ENCODE measurements around the gene ARHGAP32. TPM values are rescaled to one million over a fixed set of nuclear protein-coding genes. Genes with fewer than 3 reads are reported as not detected.

Gene ARHGAP32
- total RNA-seq, 2 experiments from 2014 or later = not detected

DNA sequence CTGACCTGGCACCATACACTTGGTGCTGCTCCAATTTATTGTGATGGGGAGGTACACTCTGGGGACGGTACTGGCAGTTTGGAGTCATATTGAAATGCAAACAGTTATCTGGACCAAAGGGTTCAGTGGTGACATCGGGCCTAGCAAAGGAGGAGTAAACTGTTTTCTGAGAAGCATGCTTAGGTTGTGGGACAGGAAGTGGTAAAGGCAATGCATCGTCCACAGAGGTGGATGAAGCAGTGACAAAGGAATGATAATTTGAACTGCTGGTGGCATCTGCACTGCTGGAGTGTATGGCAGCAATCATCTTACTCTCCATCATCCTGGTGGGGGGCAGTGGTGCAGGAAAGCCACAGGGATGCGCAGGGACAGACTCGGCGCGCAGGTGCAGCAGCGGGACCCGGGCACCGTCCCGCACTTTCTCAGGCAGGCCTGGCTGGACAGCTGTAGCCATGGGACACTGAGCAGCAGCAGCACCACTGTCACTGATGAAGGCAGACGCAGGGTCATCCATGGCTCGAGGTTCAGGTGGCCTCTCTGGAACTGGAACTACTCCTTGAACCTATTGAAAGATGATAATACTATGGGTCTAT, 221.4 kb downstream of the ARHGAP32 start:
- Histone ChIP-seq H3K9me3 (ENCODE audit: low read length) (no peaks in the 10 kb centered on the region), H3K9me2 (ENCODE audit: insufficient read depth, low read length) (no peaks in the 10 kb centered on the region), H4K20me1 (ENCODE audit: insufficient read depth, low read length) (no peaks in the 10 kb centered on the region), H2AFZ (ENCODE audit: low read length) (no peak overlapping the region), H3K36me3 (ENCODE audit: insufficient read depth, low read length) (no peaks in the 10 kb centered on the region), H3K27ac (ENCODE audit: low read depth, low read length, poor library complexity, severe bottlenecking) (no peak overlapping the region), H3K4me3 (ENCODE audit: low read depth, low read length, poor library complexity, severe bottlenecking) (no peak overlapping the region), H3K4me2 (ENCODE audit: low read length) (no peak overlapping the region), H3K79me2 (ENCODE audit: insufficient read depth, low read depth, low read length) (no peaks in the 10 kb centered on the region), H3K4me1 (ENCODE audit: insufficient read depth, low read length, poor library complexity, severe bottlenecking) (no peaks in the 10 kb centered on the region)
- TF ChIP-seq, protein P1, sequence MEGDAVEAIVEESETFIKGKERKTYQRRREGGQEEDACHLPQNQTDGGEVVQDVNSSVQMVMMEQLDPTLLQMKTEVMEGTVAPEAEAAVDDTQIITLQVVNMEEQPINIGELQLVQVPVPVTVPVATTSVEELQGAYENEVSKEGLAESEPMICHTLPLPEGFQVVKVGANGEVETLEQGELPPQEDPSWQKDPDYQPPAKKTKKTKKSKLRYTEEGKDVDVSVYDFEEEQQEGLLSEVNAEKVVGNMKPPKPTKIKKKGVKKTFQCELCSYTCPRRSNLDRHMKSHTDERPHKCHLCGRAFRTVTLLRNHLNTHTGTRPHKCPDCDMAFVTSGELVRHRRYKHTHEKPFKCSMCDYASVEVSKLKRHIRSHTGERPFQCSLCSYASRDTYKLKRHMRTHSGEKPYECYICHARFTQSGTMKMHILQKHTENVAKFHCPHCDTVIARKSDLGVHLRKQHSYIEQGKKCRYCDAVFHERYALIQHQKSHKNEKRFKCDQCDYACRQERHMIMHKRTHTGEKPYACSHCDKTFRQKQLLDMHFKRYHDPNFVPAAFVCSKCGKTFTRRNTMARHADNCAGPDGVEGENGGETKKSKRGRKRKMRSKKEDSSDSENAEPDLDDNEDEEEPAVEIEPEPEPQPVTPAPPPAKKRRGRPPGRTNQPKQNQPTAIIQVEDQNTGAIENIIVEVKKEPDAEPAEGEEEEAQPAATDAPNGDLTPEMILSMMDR (conservative IDR thresholded peaks at IDR 0.05; ENCODE audit: low read length) = no peak
- TF ChIP-seq EZH2phosphoT487 (IDR thresholded peaks at IDR 0.05; ENCODE audit: borderline replicate concordance, low read depth, low read length) = no peak
- POLR2A ChIA-PET = no interaction called here
- intact Hi-C loops (cut with micrococcal nuclease; ENCODE audit: unreplicated experiment) = no loop called here
- CTCF ChIA-PET (ENCODE audit: unreplicated experiment) = no interaction called here
- DNase-seq (ENCODE audit: low spot score) = no peak
- BruUV-seq (replicated peaks) = no TSS peak

DNA sequence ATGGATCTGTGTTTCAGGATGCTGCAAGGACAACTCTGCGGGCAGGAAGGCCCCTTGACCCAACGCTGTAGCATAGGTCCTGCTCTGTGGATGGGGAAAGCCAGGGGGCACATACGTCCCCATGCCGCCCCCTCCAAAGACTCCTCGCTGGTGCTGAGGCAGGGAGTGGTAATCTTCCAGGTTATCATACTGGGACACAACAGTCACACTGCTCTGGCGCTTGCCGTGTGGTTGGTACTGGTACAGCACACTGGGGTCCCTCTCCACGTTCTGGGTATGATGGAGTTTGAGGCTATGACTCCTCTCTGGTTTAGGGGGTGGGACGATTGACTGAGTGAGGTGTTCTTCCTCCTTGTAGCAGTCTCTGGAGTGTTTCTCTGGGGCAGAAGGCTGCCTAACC, 223.2 kb downstream of the ARHGAP32 start:
- POLR2A ChIA-PET = no interaction called here
- no peak for DNase-seq (ENCODE audit: low spot score)
- no TSS peak for BruUV-seq (replicated peaks)
- CTCF ChIA-PET (ENCODE audit: unreplicated experiment) = no interaction called here
- Histone ChIP-seq H3K4me3 (ENCODE audit: low read depth, low read length, poor library complexity, severe bottlenecking) (no peak overlapping the region), H3K4me1 (ENCODE audit: insufficient read depth, low read length, poor library complexity, severe bottlenecking) (no peaks in the 10 kb centered on the region), H3K36me3 (ENCODE audit: insufficient read depth, low read length) (no peaks in the 10 kb centered on the region), H2AFZ (ENCODE audit: low read length) (no peak overlapping the region), H3K79me2 (ENCODE audit: insufficient read depth, low read depth, low read length) (no peaks in the 10 kb centered on the region), H3K9me3 (ENCODE audit: low read length) (no peaks in the 10 kb centered on the region), H3K9me2 (ENCODE audit: insufficient read depth, low read length) (no peaks in the 10 kb centered on the region), H3K4me2 (ENCODE audit: low read length) (no peak overlapping the region), H3K27ac (ENCODE audit: low read depth, low read length, poor library complexity, severe bottlenecking) (no peak overlapping the region), H4K20me1 (ENCODE audit: insufficient read depth, low read length) (no peaks in the 10 kb centered on the region)
- TF ChIP-seq, protein P1 (conservative IDR thresholded peaks at IDR 0.05; ENCODE audit: low read length) = no peak
- TF ChIP-seq EZH2phosphoT487 (IDR thresholded peaks at IDR 0.05; ENCODE audit: borderline replicate concordance, low read depth, low read length) = no peak
- intact Hi-C loops (cut with micrococcal nuclease; ENCODE audit: unreplicated experiment) = no loop called here

DNA sequence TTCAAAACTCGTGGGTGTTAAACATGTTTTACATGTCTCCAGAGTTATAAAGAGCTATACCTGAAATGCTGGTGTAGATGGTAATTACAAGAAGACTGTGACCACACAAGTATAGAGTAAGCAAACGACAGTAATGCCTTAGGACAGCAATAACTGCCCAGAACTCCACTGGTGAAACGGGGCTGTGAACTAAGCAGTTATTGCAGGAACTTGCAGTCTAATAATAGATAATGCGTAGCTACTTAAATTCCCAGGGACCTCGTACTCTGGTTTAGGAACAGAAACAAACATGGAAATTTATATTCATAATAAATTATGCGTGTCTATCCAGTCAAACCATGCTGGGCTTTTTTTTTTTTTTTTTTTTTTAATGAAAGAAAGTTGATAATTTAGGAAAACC, 224.5 kb downstream of the ARHGAP32 start:
- no TSS peak for BruUV-seq (replicated peaks)
- Histone ChIP-seq H3K4me3 (ENCODE audit: low read depth, low read length, poor library complexity, severe bottlenecking) (no peak overlapping the region), H3K79me2 (ENCODE audit: insufficient read depth, low read depth, low read length) (no peaks in the 10 kb centered on the region), H3K36me3 (ENCODE audit: insufficient read depth, low read length) (no peaks in the 10 kb centered on the region), H3K4me1 (ENCODE audit: insufficient read depth, low read length, poor library complexity, severe bottlenecking) (no peaks in the 10 kb centered on the region), H3K9me3 (ENCODE audit: low read length) (no peaks in the 10 kb centered on the region), H3K9me2 (ENCODE audit: insufficient read depth, low read length) (no peaks in the 10 kb centered on the region), H2AFZ (ENCODE audit: low read length) (no peak overlapping the region), H3K27ac (ENCODE audit: low read depth, low read length, poor library complexity, severe bottlenecking) (no peak overlapping the region), H3K4me2 (ENCODE audit: low read length) (no peak overlapping the region), H4K20me1 (ENCODE audit: insufficient read depth, low read length) (no peaks in the 10 kb centered on the region)
- ChIA-PET POLR2A (no interaction called here), CTCF (ENCODE audit: unreplicated experiment) (no interaction called here)
- intact Hi-C loops (cut with micrococcal nuclease; ENCODE audit: unreplicated experiment) = no loop called here
- no peak for DNase-seq (ENCODE audit: low spot score)
- TF ChIP-seq, protein P1 (conservative IDR thresholded peaks at IDR 0.05; ENCODE audit: low read length) = no peak
- TF ChIP-seq EZH2phosphoT487 (IDR thresholded peaks at IDR 0.05; ENCODE audit: borderline replicate concordance, low read depth, low read length) = no peak
